HTERT RPE-1 (cell line): Measurements from ENCODE around the gene FBXO22.

ENCODE experiments used
- in situ Hi-C: fragments of 300-500 bp; cut with MboI; formaldehyde crosslinking; loops from 4 replicates; pipeline ENCODE4 v1.14.3; 2020; ENCODE audit warnings: low sequenced_read_pairs

The FBXO22 gene

DNA sequence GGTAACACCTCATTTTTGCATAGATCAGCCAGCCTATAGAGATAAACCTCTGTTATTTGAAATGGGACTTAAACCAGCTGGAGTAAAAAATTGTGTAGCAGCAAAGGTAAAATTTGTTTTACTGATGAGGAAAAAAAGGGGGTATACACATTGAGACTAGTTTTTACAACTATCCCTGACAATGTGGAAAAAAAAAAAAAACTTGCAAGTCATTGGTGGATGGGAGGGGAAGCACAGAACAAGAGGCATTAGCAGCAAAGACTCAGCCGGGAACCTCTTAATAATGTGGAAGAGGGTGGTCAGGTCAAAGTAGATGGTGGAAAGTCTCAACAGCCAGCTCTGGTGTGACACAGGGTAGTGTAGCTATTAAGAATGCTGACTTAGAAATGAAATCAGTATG, 14.5 kb downstream of the FBXO22 start:
- in situ Hi-C loops: no loop called here

DNA sequence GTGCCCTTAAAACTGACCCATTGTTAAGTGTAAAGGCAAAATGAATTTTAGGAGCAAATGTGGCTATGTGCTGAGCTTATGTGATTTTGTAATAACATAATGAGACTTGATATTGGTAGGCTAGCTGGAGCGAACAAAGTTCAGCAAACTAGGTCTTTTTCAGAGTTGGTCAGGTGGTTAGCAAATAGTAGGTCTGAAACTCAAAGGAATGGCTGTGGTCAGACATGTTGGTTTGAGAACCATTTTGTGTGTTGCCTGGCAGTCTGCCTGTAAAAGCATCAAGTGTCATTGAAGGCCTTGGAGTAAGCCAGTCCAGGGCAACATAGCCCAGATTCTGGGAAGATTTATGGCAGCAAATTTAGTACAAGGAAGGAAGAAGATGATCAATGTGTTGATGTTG, 16.4 kb downstream of the FBXO22 start:
- in situ Hi-C loops: no loop called here

DNA sequence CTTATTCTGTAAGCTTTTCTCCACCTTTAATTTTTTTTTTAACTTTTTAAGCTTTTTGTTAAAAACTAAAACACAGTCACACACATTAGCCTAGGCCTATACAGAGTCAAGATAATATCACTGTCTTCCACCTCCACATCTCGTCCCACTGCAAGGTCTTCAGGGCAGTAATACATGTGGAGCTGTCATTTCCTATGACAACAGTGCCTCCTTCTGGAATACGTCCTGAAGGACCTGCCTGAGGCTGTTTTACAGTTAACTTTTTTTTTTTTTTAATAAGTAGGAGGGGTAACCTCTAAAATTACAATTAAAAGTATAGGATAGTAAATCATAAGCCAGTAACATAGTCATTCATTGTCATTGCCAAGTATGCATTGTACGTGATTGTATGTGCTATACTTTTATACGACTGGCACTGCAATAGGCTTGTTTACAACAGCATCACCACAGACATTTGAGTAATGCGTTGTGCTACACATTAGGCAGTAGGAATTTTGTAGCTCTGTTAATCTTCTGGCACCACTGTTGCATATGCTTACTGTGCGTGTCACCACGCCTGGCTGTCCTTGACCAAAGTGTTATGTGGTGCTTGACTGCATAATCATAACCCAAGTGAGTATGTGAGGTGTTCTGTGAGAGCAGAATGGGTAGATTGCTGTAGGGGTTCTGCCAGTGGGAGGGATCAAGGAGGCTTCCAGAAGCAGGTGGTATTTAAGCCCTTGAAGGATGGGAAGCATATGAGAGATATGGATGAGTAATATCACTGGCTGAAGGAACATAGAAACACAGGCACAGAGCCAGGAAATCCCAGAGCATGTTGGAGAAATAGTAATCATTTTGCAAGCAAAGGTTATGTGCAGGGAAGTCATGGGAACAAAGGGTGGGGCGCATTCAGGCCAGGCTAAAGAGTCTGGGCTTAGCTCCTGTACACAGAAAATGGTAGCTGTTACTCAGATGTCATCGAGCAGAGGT, 18.3 kb downstream of the FBXO22 start:
- in situ Hi-C loops: no loop called here

DNA sequence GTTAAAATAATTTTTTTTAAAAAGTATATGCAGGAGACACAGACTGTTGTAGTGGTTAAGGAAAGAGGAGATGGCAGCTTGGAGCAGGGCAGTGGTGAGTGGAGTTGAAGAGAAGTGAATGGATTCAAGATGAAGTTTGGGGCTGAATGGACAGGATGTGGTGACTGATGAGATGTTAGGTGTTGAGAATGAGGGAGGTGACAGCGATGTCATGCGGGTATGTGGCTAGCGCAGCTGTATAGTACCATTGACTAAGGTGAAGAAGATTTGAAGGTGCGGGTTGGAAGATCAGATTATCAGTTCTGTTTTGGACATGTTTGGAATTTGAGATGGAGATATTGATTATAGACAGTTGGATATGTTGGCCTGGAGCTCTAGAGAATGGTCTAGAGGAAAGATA, 20.1 kb downstream of the FBXO22 start:
- in situ Hi-C loops: no loop called here

DNA sequence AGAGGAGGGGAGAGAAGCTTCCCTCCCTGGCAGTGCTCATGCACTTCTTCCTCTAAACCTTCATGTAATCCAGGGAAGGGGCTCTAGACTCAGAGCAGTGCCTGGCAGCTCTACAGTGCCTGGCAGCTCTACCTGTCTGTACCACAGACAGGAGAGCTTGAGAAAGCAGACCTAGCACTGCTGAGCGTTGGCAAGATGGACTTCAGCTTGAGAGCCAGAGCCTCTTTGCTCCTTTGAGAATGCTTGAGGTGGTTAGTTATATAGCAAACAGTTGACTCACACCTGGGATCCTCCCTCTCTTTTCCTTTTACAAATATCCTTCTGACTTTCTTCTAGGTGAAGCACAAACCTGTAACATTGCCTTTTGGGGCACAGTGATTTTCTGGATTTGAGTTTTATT, 20.9 kb downstream of the FBXO22 start:
- in situ Hi-C loops: no loop called here

DNA sequence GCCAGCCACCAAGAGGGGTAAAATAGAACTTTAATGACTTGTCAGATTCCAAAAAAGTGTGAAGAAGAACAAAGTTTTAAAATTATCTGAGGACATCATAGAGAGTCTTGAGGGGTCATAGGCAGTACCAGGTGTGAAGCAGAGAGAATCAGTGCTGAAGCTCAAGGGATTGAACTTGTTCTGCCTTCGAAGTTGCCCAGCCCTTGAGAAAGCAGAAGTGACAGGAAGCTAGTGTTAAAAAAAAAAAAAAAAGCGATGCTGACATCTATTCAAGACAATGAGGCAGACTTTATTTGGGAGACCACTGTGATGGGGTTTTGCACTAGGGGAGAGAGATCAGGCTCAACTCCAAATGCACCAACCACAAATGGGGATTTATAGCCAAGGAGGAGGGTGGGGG, 21.8 kb downstream of the FBXO22 start:
- in situ Hi-C loops: no loop called here

DNA sequence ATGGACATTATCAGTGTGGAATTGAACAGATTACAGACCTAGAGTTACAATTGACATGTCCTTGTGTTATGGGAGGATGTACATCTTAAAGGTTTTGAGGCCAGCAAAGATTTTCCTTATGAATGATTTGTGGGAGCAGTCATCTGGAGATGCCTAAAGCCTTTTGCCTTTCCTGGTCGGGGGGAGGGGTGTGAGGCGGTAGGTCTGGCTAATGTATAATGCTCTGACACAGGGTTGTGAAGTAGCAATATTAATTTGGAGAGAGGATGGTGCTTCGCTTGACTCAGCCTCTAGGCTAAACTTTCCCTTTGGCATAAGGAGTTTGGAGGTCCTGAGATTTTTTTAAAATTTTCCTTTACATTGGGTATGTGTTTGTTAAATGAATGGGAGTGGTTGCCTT, 23.3 kb downstream of the FBXO22 start:
- in situ Hi-C loops: no loop called here

DNA sequence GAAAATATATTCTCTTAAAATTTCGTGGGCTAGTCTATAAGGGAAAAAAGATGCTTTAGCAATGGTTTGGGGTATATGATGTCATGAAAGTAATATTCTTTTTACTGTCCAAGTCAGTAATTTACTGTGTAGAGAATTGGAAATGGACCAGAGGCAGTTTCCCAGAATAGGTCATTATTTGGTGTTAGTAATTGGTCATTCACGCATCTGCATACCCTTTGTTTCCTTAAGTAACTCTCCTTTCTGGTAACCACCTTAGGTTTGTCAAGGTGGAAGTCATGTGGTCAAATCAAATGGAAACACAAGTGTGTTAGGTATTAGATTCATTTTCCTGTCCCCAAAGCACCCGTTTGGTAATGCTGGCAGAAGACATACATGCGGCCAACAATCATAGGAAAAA, 23.9 kb downstream of the FBXO22 start:
- in situ Hi-C loops: no loop called here

DNA sequence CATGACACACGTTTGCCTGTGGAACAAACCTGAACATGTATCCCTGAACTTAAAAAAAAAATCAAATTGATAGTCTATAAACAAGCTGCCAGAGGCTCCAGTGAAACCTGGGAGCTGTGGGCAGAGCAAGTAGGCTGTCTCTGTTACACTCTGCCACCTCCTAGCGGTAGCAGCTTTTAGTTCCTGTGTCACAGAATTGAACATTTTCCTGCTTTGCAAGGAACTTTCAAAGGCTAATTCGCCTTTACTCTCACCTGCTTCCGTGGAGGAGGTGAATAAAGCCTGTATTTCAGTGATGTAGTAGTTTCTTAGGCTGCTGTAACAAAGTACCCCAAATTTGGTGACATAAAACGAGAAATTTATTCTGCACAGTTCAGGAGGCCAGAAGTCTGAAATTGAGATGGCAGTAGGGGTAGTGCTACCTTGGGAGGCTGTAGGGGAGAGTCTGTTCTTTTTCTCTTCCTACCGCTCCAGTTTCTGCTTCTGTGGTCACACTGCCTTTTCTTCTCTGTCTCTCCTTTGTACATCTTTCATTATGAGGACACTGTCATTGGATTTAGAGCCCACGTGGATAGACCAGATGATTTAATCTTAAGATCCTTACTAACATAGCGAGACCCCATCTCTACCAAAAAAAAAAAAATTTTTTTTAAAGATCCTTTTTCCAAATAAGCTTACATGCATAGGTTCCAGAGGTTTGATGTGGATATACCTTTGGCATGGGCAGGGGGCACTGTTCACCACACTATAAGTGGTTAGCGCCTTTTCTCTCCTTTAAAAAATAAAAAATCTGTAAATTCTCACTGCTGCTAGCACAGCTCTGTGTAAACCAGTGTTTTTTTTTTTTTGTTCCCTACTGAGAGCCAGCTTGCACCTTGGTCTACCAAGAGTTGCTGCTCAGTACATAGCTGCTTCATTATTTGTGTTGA, 25.3 kb downstream of the FBXO22 start:
- in situ Hi-C loops: no loop called here

DNA sequence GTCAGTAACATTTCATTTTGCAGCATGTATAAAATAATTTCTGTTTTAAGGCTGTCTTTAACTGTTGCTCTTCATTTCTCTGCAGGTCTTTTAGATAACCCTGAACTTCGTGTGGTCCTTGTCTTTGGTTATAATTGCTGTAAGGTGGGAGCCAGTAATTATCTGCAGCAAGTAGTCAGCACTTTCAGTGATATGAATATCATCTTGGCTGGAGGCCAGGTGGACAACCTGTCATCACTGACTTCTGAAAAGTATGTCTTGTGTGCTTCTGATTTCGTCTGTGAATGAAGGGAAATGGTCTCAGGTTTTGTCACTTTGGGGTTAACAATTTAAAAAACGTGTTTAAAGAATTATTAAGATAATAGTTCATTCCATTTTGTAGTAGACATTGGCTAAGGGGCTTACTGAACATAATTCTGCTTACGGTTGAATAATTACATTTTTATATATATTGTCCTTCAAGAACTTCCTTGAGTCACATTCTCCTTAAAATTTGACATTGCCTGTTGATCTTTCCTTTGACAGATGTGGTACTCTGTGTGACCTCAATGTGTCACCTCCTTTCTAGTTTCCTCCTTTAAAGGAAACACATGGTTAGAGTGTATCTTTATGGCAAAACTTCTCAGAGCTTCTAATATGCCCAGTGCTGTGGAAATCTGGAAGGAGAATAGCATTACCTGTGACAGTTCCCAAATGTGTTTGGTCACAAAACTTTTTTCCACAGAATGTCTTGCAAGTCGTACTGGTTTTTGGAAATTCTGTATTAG, 26.3 kb downstream of the FBXO22 start:
- in situ Hi-C loops: no loop called here

DNA sequence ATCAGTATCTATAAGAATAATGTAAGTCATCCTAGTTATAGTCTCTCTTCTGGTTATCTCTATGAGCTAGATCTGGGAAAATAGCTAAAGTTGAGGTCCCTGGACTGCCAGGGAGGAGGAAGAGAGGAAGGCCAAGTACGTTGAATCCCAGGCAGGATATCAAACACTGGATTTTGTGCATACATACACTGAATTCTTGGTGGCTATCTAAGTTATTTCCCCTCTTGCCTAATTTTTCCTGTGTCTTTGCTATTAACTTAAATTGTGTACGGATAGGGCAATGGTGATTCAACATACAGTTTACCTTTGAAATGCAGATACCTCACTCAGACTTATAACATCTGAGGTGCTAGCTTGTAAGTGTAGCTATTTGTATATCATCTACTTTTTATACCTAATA, 27.2 kb downstream of the FBXO22 start:
- in situ Hi-C loops: no loop called here

DNA sequence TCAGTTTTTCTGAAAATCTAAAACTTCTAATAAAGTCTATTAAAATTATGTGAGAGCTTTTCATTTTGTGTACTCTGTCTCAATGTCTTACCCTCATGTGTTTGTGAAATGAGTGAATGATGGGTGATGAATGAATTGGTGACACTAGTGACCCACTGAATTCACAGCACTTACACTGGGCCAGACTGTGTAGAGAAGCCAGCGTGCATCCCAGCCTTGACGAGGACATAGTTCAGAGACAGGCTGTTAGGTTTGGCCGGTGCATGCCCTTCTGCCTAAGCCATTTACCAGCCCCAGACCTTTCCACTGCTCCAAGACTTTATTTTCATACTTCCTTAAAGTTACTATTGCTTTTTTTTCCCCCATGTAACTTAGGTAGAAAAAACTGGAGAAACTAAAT, 38.8 kb downstream of the FBXO22 start:
- in situ Hi-C loops: no loop called here

DNA sequence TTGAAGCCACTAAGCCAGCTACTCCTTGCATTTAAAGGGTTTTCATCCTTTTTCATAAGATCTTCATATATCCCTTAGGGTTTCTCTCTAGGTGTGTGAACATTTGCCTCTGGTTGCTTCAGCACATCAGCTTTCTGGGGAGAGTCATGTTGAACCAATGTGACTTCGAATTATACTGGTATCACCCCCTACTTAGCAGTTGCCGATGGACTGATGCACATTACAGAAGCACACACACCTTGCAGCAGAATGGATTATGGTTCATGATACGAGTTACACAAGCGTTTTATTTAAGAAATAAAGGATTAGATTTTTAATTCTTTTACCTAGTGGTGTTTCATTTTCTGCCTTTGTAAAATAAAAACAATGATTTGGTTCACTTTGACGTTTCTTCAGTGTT, 39.6 kb downstream of the FBXO22 start:
- in situ Hi-C loops: no loop called here

DNA sequence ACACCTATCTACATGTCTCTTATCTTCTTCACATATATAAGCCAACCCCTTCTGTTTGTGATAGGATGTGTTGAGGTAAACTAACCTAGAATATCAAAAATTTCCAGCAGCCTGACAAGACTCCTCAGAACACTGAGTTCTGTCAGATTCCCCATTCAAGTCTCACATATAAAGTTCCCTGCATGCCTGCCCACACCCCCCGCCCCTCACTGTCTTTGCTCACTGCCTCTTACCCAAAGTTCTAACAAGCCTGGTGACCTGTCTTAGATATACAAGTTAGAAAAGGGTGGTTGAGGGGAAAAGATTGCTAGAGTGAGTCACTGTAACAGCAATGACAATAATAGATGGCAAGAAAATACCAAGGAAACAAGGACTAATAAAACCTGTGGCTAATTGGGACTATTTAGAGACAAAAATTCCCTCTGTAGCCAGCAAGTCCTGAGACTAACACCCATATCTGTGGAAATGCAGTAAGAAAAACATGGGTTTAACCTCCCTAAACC, 40.1 kb downstream of the FBXO22 start:
- in situ Hi-C loops: no loop called here

DNA sequence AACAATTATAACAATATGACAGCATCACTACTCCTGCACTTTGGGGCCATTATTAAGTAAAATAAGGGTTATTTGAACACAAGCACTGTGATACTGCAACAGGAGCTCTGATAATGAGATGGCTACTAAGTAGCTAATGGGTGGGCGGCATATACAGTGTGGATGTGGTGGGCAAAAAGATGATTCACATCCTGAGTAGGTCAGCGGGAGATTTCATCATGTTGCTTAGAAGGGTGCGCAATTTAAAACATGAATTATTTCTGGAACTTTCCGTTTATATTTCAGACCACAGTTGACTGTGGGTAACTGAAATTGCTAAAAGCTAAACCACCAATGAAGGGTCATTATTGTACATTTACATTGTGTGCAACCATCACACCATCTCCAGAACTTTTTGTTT, 42.3 kb downstream of the FBXO22 start:
- in situ Hi-C loops: no loop called here

DNA sequence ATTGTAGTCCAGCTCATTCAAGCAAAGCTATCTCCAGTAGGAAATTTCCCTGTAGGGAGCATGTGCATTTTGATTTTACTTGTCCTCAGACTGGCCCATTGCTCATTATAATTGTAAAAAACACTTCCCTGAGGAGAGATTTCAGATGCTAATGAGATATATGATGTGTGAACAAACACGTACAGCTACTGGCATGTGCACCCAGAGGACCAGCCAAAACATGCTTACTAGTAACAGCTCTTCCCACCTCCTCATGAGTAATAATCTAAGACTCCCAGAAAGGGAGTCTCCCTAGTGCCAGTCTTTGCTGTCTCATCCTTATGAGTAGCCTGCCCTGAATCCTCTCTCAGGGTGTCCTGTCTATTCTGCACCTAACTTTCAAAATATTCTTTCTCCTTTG, 43.4 kb downstream of the FBXO22 start:
- in situ Hi-C loops: no loop called here

DNA sequence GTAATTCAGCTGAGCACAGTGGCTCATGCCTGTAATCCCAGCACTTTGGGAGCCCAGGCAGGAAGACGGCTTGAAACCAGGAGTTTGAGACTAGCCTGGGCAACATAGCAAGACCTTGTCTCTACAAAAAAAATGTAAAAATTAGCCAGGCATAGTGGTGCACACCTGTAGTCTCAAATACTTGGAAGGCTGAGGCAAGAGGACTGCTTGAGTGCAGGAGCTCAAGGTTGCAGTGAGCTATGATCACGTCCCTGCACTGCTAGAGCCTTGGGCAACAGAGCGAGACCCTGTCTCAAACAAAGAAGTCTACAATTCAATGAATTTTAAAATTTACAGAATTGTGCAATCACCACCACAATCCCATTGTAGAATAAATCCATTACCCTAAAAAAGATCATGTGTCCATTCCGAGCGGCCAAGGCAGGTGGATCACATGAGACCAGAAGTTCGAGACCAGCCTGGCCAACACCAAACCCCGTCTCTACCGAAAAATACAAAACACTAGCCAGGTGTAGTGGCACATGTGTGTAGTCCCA, 45.2 kb downstream of the FBXO22 start:
- in situ Hi-C loops: no loop called here

DNA sequence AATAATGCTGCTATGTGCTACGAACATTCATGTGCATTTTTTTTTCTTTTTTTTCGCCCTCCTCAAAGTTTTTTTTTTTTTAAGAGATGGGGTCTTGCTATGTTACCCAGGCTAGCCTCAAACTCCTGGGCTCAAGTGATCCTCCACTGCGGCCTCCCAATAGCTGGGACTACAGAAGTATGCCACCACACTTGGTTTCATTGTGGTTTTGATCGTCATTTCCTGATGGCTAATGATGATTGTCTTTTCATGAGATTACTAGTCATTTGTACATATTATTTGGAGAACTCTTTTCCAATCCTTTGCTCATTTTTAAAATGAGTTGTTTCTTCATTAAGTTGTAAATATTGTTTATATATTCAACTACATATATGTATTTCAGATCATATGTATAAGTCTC, 48.8 kb downstream of the FBXO22 start:
- in situ Hi-C loops: no loop called here

DNA sequence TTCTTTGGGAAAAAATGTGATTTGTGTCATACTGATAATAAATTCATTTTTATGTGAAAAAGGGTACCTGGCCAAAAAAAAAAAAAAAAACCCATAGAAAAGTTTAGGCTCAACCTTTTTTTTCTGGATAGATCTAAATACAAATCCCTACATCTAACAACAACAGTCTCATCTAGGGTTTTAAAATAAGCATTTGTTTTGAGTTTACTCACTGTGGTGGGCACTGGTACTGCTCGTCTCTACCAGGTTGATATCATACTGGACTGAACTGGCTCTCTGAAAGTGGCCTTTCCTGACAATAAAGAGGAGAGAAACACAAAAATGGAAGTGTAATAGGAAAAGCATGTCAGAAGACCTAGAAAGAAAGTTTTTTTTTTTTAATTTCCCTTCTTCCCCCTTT, 52.0 kb downstream of the FBXO22 start:
- in situ Hi-C loops: no loop called here

DNA sequence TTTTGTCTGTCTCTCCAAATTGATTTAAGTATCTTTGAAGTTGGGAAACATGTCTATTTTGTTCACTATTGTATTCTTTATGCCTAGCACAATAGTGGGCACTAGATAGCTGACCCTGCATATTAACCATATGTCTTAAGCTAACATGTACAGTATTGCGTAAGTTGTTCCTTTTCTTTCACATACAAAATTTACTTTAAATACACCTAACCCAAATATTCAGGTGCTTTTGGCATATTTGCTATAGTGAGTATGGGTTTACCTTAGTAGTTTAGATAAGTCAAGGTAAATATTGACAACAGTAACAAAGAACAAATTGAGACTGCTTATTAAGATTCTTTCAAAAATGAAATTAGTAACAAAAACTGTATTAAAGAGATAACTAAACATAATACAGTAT, 57.7 kb downstream of the FBXO22 start:
- in situ Hi-C loops: no loop called here

DNA sequence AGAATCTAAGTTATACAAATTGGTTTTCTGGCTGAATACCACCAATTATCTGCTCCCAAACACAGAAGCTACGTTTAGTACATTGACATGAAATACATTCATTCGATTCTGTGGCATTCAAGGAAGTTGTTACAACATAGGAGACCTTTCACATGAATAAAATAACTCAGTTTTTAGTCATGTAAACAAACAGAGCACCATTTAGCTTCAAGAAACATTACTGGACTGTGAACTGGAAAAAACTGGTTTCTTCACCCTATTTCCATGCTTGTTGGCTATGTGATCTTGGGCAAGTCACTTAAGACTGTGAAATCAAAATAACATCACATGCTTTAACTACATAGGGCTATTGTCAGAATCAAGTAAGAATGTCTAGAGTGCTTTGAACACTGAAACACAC, 62.4 kb downstream of the FBXO22 start:
- in situ Hi-C loops: no loop called here
